NCI-H345 (cell line): Measurements from ENCODE around the gene FGFR1OP2.
"Not testable (repeated sequence)": the region's sequence is repeated elsewhere in the genome, so short reads cannot be mapped to it uniquely, and the experiment has no call there.

Experiments used
- DNase-seq: peaks from one replicate; lab custom pipeline; 2025; lab: John Stamatoyannopoulos, UW

The FGFR1OP2 gene

GRCh38 chr12:26937863-26938700 is at the start of gene FGFR1OP2, which contains the start of gene INTS13:
Gene FGFR1OP2 (plus strand): TSS chr12:26938470. CDS start chr12:26954159, 15,689 bp downstream.
Gene INTS13 (minus strand): TSS chr12:26937981. CDS start chr12:26936803, 1,178 bp downstream.
- peak; percentile 98 for DNase-seq

GRCh38 chr12:26890784-26891183 is 47.5 kb upstream of the FGFR1OP2 start:
- DNase-seq: no peak

GRCh38 chr12:26891704-26892103 is 46.6 kb upstream of the FGFR1OP2 start:
- DNase-seq: peak; percentile 17

- no peak for DNase-seq
These were observed 42.6 kb upstream of the FGFR1OP2 start for GRCh38 chr12:26895672-26896071.

- DNase-seq: no peak
These were observed 41.4 kb upstream of the FGFR1OP2 start for GRCh38 chr12:26896913-26897312.

- DNase-seq: not testable (repeated sequence)
These were observed 34.9 kb upstream of the FGFR1OP2 start for GRCh38 chr12:26903396-26903795.

GRCh38 chr12:26906024-26906423 is 32.2 kb upstream of the FGFR1OP2 start:
- no peak for DNase-seq

GRCh38 chr12:26906704-26907103 is 31.6 kb upstream of the FGFR1OP2 start:
- DNase-seq: no peak

- DNase-seq: no peak
These were observed 19.7 kb upstream of the FGFR1OP2 start for GRCh38 chr12:26918321-26919215.

GRCh38 chr12:26919216-26919555 is 19.1 kb upstream of the FGFR1OP2 start:
- DNase-seq: no peak

- no peak for DNase-seq
These were observed 16.4 kb upstream of the FGFR1OP2 start for GRCh38 chr12:26921886-26922285.

- no peak for DNase-seq
These were observed 9.6 kb upstream of the FGFR1OP2 start for GRCh38 chr12:26928661-26929060.

- no peak for DNase-seq
These were observed 8.7 kb upstream of the FGFR1OP2 start for GRCh38 chr12:26929590-26929989.

GRCh38 chr12:26935636-26936378 is 2.5 kb upstream of the FGFR1OP2 start:
- DNase-seq: no peak

- DNase-seq: no peak
These were observed 1.5 kb upstream of the FGFR1OP2 start for GRCh38 chr12:26936559-26937442.

GRCh38 chr12:26937443-26937862 is 817 bp upstream of the FGFR1OP2 start:
- no peak for DNase-seq

- peak; percentile 43 for DNase-seq
These were observed 412 bp downstream of the FGFR1OP2 start for GRCh38 chr12:26938701-26939062.

GRCh38 chr12:26939192-26939832 is 1.0 kb downstream of the FGFR1OP2 start:
- no peak for DNase-seq

- DNase-seq: no peak
These were observed 1.7 kb downstream of the FGFR1OP2 start for GRCh38 chr12:26939953-26940352.

GRCh38 chr12:26940516-26941214 is 2.4 kb downstream of the FGFR1OP2 start:
- DNase-seq: no peak
